ENCODE data around the gene DEPDC1. TPM values are rescaled to one million over a fixed set of nuclear protein-coding genes. Genes with fewer than 3 reads are reported as not detected.
A peak's percentile ranks its signal among the peaks of the same experiment; 100 is the strongest.

The DEPDC1 gene
- total RNA-seq, 1 donor from 2014 or later: 30.3 TPM

- no peaks in the 10 kb centered on the region for H3K27me3 Mint-ChIP-seq (ENCODE audit: low read depth)
- no peak overlapping the region for H3K4me3 Mint-ChIP-seq
- H3K36me3 Mint-ChIP-seq (ENCODE audit: low read depth): peaks cover 6% of the 10 kb centered on the region
- no peak overlapping the region for H3K27ac Mint-ChIP-seq (ENCODE audit: unreplicated experiment)
- no peak for DNase-seq (ENCODE audit: low read depth, low spot score)
- H3K9me3 Mint-ChIP-seq: no peaks in the 10 kb centered on the region
- no peaks in the 10 kb centered on the region for H3K4me1 Mint-ChIP-seq
- no peak for TF ChIP-seq CTCF (conservative IDR thresholded peaks at IDR 0.05)
Observed at GRCh38 chr1:68473060-68473459, 23.8 kb downstream of the DEPDC1 start.

GRCh38 chr1:68470388-68470970 is 26.4 kb downstream of the DEPDC1 start:
- TF ChIP-seq CTCF (conservative IDR thresholded peaks at IDR 0.05): peak; percentile 79
- H3K36me3 Mint-ChIP-seq (ENCODE audit: low read depth): peaks cover 6% of the 10 kb centered on the region
- no peaks in the 10 kb centered on the region for H3K4me1 Mint-ChIP-seq
- no peak overlapping the region for H3K27ac Mint-ChIP-seq (ENCODE audit: unreplicated experiment)
- H3K4me3 Mint-ChIP-seq: no peak overlapping the region
- no peak for DNase-seq (ENCODE audit: low read depth, low spot score)
- H3K9me3 Mint-ChIP-seq: no peaks in the 10 kb centered on the region
- H3K27me3 Mint-ChIP-seq (ENCODE audit: low read depth): no peaks in the 10 kb centered on the region

GRCh38 chr1:68464891-68465290 is 32.0 kb downstream of the DEPDC1 start:
- Mint-ChIP-seq H3K27me3 (ENCODE audit: low read depth) (no peaks in the 10 kb centered on the region), H3K27ac (ENCODE audit: unreplicated experiment) (peak overlapping the region; percentile 0), H3K4me3 (no peak overlapping the region), H3K9me3 (peaks cover 4% of the 10 kb centered on the region), H3K4me1 (peaks cover 9% of the 10 kb centered on the region), H3K36me3 (ENCODE audit: low read depth) (peaks cover 2% of the 10 kb centered on the region)
- TF ChIP-seq CTCF (conservative IDR thresholded peaks at IDR 0.05): no peak
- no peak for DNase-seq (ENCODE audit: low read depth, low spot score)

GRCh38 chr1:68460935-68461334 is 35.9 kb downstream of the DEPDC1 start:
- no peak for DNase-seq (ENCODE audit: low read depth, low spot score)
- no peak for TF ChIP-seq CTCF (conservative IDR thresholded peaks at IDR 0.05)
- Mint-ChIP-seq H3K27ac (ENCODE audit: unreplicated experiment) (no peak overlapping the region), H3K4me1 (peaks cover 9% of the 10 kb centered on the region), H3K9me3 (peaks cover 4% of the 10 kb centered on the region), H3K4me3 (no peak overlapping the region), H3K36me3 (ENCODE audit: low read depth) (peaks cover 2% of the 10 kb centered on the region), H3K27me3 (ENCODE audit: low read depth) (no peaks in the 10 kb centered on the region)

- H3K4me3 Mint-ChIP-seq: no peak overlapping the region
- H3K36me3 Mint-ChIP-seq (ENCODE audit: low read depth): peaks cover 2% of the 10 kb centered on the region
- H3K27me3 Mint-ChIP-seq (ENCODE audit: low read depth): no peaks in the 10 kb centered on the region
- H3K27ac Mint-ChIP-seq (ENCODE audit: unreplicated experiment): no peak overlapping the region
- no peak for DNase-seq (ENCODE audit: low read depth, low spot score)
- no peak for TF ChIP-seq CTCF (conservative IDR thresholded peaks at IDR 0.05)
- H3K4me1 Mint-ChIP-seq: peaks cover 3% of the 10 kb centered on the region
- peaks cover 4% of the 10 kb centered on the region for H3K9me3 Mint-ChIP-seq
Observed at GRCh38 chr1:68459796-68460195, 37.1 kb downstream of the DEPDC1 start.

Data from neural crest cell (in vitro differentiated cells).